GF-D8 (cell line): ENCODE measurements around the gene CRAMP1.
"Not testable (repeated sequence)": the region's sequence is repeated elsewhere in the genome, so short reads cannot be mapped to it uniquely, and the experiment has no call there.

Experiments
- DNase-seq: peaks from one replicate; lab custom pipeline; 2025; lab: John Stamatoyannopoulos, UW

The CRAMP1 gene

GRCh38 chr16:1710811-1711507 is 98.8 kb downstream of the CRAMP1 start:
- DNase-seq, result no peak

- DNase-seq, result no peak
Observed at GRCh38 chr16:1712791-1713261, 100.7 kb downstream of the CRAMP1 start.

GRCh38 chr16:1713331-1713730 is 101.2 kb downstream of the CRAMP1 start:
- DNase-seq, result no peak

GRCh38 chr16:1713933-1714332 is 101.8 kb downstream of the CRAMP1 start:
- DNase-seq, result no peak

- DNase-seq, result no peak
Observed at GRCh38 chr16:1715220-1715619, 103.1 kb downstream of the CRAMP1 start.

GRCh38 chr16:1718236-1718635 is 106.1 kb downstream of the CRAMP1 start:
- not testable (repeated sequence) for DNase-seq

- DNase-seq, result not testable (repeated sequence)
Observed at GRCh38 chr16:1719559-1720229, 107.5 kb downstream of the CRAMP1 start.

GRCh38 chr16:1721372-1721771 is 109.2 kb downstream of the CRAMP1 start:
- DNase-seq, result no peak

- DNase-seq, result no peak
Observed at GRCh38 chr16:1723450-1724147, 111.4 kb downstream of the CRAMP1 start.

- no peak for DNase-seq
Observed at GRCh38 chr16:1724491-1724890, 112.3 kb downstream of the CRAMP1 start.

GRCh38 chr16:1726661-1727502 is 114.7 kb downstream of the CRAMP1 start:
- DNase-seq, result no peak
